Stimulated activated CD8-positive, alpha-beta memory T cell treated with anti-CD3 and anti-CD28 coated beads, Interleukin-4, amount 100 ng/mL, for 48 hours (primary cell): ENCODE results near the gene OTOF.
A peak's percentile ranks its signal among the peaks of the same experiment; 100 is the strongest.

Experiments used
- DNase-seq: peaks from one replicate; pipeline ENCODE4 v3.0.0-alpha.2; 2020

Gene OTOF

DNA sequence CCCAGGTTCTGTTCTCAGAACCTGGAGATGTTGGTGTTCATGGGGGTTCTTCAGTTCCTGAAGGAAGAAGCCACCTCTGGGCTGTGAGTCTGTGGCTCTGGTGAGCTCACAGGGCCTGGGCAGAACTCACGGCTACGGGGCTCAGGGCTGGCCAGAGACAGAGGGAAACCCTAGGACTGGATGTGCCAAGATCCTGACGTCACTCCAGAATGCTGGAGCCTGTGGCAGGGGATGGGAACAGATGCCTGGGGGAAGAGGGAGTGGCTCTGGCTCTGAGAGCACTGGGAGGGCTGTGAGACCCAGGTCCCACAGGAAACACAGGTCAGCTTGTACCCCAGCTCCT, at the start of gene OTOF:
Gene OTOF (minus strand): TSS at position 214 of the 343 bp plus-strand sequence.
- no peak for DNase-seq

DNA sequence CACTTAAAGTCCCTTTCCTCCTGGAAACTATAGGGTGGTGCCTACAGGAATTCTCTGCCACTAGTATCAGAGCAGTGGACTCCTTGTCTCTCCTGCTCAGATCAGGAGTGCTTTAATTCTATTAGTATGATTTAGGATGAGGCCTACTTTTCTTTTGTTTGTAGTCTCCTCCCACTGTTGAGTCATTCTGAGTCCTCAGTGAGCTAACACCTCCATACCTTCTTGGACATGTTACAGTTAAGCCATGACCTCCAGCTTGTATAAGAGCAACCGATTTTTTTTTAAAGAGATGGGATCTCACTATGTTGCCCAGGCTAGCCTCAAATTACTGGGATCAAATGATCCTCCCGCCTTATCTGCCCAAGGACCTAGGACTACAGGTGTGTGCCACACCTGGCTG, 48.7 kb upstream of the OTOF start:
- DNase-seq: no peak

DNA sequence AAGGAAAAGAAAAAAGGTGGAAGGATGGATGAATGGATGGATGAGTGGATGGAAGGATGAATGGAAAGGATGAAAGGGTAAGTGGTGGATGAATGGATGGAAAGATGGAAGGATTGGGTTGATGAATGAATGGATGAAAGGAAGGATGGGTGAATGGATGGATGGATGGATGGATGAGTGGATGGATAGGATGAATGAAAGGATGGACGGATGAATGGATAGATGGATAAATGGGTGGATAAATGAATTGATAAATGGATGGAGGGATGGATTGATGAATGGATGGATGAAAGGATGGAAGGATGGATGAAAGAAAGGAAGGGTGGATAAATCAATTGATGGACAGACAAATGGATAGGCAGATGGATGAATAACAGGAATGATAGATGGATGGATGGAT, 48.2 kb upstream of the OTOF start:
- DNase-seq: no peak

DNA sequence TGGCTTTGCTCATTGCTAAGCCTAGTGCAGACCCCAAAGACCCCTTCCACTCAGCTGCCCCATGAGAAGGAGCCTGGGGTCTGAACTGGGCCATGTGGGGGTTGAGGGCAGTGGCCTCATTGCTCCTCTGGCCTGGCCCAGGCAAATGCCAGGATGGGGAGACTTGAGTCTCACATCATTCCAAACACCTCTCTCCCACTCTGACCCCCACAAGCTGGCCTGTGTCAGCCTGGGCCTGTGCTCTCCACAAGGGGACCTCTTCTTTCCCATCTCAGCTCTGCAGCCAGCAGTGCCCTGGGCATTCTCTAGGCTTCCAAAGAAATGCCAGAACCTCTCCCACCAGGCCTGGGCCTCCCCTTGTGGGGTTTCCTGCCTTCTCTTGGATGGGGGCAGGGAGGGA, 45.8 kb upstream of the OTOF start:
- no peak for DNase-seq

DNA sequence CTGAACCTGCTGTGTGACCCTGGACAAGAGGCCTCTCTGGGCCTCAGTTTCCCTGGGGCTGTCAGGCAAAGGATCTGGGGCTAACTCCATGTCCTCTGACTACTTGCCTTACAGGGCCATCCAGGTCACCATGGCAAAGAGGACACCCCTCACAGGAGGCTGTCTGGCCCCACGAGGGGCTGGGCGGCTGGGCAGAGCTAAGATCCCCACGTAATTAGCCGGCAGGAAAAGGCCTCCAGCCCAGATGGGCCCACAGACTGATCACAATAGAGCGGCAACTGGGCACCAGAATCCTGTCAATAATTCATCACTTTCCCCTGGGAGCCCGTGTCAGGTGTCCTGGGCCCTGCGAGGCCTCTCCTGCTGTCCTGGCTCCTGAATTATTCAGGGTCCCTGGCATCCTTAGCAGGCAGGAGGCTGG, 44.8 kb upstream of the OTOF start:
- DNase-seq: no peak

DNA sequence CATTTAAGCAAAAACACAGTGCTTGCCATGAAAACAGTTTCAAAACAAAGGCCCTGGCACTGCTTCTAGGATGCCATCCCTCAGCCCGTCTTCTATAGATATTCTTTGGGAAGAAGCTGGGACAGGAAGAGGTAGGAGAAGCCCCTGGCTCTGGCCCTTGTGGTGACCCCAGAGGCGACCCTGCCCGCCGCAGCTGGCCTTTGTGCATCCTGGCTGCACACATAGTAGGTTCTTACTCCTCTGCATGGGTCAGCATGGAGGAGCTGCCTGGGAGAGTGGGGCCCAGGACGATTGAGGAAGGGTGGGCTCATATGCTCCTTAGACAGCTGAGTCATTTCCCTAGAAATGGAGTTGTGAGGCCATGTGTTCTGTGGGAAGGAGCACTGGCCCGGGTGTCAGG, 44.4 kb upstream of the OTOF start:
- no peak for DNase-seq

DNA sequence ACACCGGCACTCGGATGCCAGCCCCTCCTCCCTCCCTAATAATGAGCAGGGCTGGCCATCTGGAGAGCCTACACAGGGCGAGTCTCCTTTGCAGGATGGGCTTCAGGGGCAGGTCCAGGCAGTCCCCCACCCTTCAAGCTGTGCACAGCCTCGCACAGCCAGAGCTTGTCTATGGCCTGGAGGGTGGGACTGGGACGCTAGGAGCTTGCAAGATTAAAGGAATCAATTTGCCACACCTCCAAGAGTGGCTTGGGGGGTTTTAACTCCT, 43.9 kb upstream of the OTOF start:
- no peak for DNase-seq

DNA sequence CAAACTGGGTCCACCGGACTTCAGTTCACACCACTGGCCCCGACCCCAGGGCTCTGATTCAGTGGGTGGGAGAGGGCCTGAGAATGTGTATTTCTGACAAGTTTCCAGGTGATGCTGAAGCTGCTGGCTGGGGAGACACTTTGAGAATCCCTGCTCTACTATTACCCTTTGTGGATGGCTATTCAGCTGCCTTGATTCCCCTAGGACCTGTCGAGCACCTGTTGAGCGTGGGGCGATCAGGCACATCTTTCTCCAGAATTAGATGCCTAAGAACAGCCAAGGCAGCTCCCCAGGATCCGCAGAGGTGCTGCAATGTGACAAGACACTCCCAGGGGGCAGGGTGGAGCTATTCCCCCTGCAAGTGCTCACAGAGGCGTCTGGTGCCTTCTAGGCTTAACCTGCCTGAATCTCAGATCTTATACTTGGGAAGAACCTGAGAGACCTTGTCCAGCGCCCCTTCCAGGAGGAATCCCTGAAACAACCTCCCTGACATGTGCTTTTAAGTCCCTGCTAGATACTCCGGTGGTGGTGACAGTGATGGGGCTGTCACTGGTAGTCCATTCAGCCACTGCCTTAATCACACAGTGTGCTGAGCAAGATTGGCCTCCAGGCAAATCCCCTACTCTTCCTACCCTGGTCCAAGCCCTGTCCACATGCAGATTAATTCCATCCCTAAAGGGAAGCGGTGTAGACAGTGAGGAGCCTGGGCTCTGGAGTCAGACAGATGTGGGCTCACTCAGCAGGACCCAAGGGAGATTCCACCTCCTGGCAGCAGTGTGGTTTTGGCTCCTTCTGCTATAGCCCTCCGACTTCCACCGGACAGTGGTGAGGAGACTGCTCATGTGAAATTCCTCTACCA, 43.4 kb upstream of the OTOF start:
- peak; percentile 37 for DNase-seq

DNA sequence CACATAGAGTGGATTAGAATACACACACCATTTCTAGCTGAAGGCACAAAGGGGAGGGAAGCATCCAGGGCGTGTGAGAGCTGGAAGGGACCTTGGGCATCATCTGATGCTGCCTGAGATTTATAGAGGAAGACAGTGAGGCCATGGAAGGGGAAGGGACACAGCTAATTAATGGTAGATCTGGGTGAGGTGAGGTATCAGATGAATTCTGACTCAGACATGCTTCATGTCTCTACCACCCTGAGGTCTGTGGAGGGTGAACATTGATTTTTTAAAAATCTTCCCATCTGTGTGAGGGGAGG, 42.2 kb upstream of the OTOF start:
- no peak for DNase-seq

DNA sequence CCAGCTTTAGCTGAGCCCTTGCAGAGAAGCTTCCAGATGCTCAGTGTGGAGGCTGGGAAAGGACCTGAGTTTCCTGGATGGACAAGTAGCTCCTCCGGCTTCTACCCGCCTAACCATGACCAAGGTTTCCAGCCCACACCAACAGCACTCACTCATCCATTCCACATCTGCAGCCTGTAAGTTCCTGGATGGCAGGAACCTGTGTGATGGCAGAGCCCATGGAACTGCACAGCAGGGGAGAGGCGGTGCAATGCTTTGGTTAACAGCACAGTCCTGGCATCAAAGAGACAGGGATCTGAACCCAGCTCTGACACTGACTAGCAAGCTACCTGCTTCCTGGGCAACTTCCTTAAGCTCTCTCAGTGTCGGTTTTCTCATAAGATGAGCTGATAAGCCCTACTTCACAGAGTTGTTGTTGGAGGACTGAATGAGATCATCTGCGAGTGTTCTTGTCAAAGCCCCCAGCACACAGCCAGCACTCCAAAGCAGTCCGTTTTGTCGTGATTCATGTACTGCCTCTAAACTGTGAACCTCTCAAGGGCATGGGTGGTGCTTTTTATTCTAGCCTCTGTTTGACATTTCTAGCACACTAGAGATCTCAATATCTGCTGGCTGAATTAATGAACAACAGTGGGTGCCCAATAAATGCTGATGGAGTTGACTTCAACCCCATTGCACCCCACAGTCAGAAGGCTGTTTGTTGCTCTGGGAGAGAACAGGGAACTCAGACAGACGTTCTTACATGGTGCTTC, 41.6 kb upstream of the OTOF start:
- DNase-seq: no peak

DNA sequence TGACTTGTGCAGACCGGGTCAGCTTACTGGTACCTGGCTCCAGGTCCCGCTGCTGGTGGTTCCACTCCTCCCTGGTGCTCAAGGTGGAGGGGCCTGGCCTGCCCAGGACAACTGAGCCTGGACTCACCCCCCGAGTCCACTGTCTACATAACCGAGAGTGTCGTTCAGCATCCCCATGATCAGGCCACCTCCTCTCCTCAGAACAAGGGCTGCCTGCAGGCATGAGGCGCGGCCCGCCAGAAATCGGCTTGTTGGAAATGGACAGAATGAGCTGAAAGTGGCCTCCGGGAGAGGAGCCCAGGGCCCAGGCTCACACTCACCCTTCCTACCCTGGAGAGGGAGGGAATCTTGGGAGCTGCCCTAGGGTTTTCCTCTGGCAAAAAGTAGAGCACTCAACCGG, 38.9 kb upstream of the OTOF start:
- no peak for DNase-seq

DNA sequence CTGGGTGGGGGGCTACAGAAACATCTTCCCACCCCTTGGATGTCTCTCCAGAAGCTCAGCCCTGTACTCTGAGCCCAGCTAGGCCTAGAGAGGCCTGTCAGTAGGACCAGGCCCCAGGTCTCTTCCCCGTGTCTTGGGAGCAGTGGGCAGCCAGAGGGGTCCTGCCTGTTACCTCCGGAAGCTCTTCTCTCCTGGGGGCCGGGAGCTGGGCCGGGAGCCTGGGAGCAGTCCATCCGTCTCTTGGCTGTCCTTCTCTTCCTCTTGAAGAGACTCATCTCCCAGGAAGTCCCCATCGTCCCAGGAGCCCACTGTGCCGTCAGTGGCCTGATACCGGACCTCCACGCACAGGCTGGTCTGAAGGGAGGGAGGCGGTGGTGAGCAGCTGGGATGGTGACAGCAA, 38.3 kb upstream of the OTOF start:
- DNase-seq: no peak

DNA sequence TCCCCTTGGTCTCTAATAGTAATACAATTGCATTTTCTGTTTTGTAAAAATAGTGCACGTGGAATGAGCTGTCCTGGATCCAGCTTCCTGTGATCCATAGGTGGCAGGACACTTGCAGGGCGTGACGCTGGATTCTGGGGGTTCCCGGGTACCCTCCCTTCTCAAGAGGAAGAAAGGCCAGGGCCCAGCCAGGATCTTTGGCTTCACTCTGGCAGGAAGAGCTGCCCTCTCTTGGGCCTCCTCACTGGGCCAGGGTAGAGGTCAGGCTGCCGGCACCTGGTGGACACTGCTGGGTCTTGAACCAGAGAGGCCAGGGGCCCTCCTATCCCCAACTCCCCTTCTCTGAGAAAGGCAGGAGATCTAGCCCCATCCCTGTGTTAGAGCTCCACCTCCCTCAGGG, 37.8 kb upstream of the OTOF start:
- DNase-seq: no peak

DNA sequence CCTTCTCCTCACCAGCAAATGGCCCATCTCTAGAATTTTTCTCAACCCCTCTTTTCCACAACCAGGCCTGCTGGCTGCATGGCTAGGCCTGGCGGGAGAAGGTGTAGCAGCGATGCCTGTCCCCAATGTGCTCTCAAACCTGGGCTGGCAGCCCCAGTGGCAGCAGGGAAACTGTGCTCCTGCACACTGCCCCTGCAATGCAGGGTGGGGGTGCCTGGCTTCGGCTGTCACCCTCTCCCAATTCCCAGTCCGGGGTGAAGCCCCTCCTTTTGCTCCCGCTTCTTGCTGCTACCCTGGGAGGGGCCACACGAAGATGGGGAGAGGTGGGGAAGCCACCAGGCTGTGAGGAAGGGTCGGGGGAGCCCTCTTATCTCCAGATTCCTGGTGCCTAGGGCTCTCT, 36.1 kb upstream of the OTOF start:
- no peak for DNase-seq

DNA sequence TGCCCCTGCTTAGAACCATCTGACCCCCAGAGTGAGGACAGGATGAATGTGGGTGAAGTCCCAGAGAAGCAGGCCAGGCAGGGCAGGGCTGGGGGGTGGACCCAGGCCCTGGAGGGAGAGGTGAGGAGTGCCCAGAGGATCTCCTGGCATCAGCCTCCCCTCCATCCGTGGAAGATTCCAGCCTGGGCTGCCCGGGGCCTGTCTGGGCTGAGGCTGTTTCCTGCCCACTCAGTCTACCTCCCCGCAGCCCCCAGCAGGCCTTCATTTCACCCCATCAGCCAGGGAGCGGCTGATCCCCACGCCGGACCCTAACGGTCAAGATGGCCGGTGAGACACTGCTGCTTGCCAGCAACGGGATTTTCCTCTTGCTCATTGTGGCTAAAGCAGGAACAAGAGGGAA, 35.3 kb upstream of the OTOF start:
- DNase-seq: no peak

DNA sequence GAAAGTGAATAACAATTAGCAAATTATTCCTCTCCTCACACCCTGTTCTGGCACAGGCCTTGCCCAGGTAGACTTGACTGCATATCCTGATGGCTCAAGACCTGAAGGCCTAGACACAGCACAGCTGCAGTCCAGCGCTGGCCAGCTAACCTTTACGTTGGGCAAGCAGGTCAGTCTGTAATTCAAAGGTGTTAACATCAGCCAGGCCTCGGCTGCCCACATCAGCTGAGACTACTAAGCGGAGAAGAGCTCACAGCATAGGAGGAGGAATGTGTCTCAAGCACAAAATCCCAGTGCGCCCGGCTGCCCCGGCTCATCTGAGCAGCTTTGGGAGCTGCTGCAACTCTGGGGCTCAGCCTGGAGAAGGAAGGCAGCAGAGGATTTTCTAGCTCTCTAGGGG, 33.5 kb upstream of the OTOF start:
- DNase-seq: no peak

DNA sequence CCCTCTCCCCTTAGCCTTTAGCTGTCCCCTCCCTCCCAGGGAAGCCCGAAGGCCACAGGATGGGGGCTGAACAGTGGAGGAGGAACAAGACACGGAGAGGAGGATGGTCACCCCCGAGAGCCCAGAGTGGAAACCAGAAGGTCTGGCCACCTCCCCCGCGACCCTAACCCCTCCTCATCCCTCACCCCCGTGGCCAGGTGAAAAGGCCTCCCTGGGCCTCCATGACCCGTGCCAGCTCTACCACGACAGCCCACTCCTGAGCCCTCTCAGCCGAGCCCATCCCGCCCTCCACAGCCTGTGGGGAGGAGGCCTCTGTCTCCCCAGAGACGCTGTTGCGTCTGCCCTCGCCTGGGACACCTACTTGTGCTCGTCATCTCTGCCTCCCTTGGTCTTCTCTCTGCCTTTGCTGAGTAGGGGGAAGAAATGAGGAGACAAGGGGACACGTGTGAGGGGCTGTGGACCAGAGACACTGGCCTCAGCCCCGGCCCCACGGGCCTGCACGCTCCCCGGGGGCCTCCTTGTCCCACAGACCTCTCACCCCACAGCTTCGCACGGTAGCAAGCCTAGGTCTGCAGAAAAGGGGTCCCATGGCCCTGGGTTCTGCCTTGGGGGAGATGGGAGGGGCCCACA, 32.5 kb upstream of the OTOF start:
- DNase-seq: no peak

DNA sequence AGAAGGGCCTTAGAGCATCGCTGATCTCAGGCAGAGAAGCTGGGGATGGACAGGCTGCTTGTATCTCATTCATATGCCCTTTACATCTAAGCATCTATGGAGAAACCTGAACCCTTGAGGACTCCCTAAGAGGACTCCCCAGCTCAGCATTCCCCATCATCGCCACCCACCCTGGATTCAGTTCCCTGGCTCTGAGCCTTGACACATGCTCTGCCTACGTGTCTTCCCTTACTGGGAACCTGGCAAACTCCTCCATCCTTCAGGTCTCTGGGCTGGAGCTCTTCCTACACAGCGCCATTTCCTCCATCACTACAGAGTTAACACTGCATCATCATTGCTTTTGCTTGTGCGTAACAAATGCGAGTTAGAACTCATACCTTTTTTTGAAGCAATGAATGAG, 31.2 kb upstream of the OTOF start:
- no peak for DNase-seq

DNA sequence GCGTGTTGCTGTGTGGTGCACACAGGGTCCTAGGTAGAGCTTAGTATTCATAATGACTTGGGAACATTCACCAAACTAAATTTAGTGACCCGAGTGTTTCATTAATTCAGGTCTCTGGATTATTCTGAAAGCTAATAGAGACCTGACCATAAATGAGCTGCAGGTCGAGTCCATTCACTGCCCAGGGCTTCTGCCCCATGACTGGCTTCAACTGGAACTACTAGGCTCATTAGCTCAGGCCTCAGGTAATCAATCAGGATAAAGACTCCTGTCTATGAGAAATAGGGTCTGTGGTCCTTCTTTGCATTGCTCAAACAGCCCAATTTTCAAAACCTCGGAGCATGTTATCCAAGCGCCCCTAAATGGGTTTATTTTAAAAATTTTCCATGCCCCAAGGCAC, 30.0 kb upstream of the OTOF start:
- no peak for DNase-seq

DNA sequence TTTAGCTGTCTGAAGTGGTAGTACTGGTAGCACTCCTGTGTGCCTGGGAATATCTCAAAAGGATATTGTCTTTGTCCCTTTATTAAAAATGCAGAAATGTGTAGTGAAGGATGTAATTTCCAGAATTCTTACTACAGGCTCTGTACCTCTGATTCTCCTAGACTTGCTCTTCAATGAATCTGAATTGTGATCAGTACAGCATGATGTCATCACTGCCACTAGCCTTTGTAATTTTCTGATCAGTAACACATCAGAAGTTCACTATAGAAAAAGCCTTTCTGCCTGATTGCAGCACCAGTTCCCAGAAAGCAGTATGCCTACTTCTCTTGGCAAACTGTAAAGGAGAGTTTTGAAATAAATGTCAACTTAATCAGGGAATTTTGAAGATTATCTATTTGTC, 29.2 kb upstream of the OTOF start:
- DNase-seq: no peak

DNA sequence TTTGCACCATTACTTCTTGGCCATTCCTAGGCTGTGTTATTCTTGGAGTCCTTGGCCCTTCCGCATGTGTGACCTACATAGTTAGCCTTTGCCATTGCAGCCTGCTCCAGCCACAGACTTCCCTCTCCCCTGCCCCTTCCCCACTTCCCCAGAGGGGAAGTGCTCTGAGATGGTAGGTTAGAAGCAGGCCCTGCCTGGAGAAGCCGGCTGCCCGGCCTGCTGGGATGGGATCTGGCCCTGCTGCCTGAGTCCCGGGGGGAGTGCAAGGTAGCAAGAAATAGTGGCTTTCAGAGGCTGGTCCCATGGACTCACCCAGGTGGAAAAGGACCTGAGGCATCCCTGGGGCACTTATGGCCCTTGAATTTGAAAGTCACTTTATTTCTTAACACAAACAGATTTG, 28.4 kb upstream of the OTOF start:
- DNase-seq: no peak

DNA sequence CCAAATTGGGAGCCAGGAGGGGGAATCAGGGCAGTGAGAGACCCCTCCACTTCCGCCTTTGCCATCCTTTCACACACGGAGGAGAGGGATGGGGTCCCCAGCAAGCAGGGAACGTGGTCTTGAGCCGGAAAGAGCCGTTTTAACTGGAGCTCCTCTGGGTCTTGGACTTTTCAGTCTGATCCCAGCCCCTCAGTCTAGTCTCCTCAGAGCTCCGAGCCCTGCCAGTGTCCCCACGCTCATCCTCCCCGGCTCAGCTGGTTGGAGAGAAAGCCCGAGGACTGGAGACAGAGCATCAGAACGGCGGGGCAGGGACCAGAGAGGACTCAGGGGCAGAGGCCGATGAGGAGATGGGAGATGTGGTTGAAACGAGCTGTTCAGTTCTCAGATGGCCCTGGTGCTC, 26.1 kb upstream of the OTOF start:
- no peak for DNase-seq

DNA sequence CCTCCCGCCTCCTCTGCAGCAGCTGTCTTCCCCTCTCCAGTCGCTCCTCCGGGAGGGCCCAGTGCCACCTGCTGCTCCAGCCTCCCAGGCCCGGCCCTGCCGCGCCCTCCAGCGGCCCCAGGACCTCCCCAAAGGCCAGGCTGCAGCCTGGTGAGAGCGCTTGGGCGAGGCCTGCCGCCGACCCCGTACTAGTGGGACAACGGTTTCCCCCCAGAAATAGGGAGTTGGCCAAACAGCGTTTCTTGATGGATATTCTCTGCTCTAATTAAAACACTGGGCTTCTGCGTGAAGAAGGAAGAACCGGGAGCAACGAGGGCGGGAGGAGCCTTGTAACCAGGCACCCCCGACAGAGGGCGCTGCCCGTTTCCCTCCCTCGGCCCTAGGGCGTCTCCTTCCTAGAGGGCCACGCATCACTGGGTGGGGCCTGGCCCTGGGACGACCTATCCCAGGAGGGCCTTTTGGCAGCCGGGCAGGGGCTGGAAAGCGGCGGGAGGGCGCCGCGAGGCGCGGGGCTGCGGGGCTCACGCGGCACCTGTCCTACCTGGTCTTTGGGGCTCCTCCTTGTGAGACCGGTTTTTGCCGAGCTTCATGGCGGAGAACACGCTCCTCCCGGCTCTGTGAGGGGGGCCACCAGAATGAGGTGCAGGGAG, 25.4 kb upstream of the OTOF start:
- DNase-seq: peak; percentile 94

DNA sequence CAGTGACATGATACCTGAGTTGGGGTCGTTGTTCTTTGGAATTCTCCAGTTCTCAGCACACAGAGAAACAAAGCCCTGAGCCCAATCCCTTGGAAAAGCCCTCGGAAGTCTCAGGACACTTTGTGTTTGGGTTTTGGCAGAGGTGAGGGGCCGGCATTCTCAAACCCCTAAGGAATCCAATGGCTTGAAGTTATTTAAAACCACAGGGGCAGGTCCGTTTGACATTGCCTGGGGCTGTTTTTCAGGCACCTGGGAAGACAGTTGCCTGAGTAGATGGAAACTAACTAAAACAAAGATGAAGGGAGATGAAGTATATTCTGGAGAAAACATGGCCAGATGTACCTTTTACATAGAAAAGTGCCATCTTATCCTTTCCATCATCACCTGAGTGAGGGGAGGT, 22.5 kb upstream of the OTOF start:
- no peak for DNase-seq
